Adrenal gland (tissue), 5 donors: ENCODE measurements around the gene HMCES.

Source experiments
- POLR2A ChIP-seq, 2 donors: fragments of 450-650 bp; IDR thresholded peaks; one replicate each; pipeline ENCODE4 v1.6.1; 2017; ENCODE audit warnings: antibody characterized with exemption in 2 of 2, mild to moderate bottlenecking in 2 of 2, moderate library complexity in 1 of 2
- TF ChIP-seq, protein P1 (sequence below), 6 experiments: fragments of 450-650 bp in 4 of 6; fragments of 200-600 bp in 2 of 6; sonication (generic) in 1 of 6; IDR thresholded peaks; 1 replicate in 5 of 6; 2 replicates in 1 of 6; pipeline versions ENCODE4 v1.5.1 to v1.8.0; 2016 to 2021; ENCODE audit warnings: antibody characterized with exemption in 6 of 6, mild to moderate bottlenecking in 2 of 6, moderate library complexity in 1 of 6
- donor health status: DM: no; HTN: no; CAD: no.

GRCh38 chr3:129341331-129342141, 62.9 kb downstream of the HMCES start:
- TF ChIP-seq POLR2A (IDR thresholded peaks at IDR 0.05) = no peak
- TF ChIP-seq, protein P1, sequence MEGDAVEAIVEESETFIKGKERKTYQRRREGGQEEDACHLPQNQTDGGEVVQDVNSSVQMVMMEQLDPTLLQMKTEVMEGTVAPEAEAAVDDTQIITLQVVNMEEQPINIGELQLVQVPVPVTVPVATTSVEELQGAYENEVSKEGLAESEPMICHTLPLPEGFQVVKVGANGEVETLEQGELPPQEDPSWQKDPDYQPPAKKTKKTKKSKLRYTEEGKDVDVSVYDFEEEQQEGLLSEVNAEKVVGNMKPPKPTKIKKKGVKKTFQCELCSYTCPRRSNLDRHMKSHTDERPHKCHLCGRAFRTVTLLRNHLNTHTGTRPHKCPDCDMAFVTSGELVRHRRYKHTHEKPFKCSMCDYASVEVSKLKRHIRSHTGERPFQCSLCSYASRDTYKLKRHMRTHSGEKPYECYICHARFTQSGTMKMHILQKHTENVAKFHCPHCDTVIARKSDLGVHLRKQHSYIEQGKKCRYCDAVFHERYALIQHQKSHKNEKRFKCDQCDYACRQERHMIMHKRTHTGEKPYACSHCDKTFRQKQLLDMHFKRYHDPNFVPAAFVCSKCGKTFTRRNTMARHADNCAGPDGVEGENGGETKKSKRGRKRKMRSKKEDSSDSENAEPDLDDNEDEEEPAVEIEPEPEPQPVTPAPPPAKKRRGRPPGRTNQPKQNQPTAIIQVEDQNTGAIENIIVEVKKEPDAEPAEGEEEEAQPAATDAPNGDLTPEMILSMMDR (IDR thresholded peaks at IDR 0.05) = no peak
